Erythroblast (primary cell): ENCODE results near the gene PRDM11.
A peak's percentile ranks its signal among the peaks of the same experiment; 100 is the strongest.

Experiments
- DNase-seq, 2 experiments: peaks; one replicate each; lab custom pipeline; 2025; lab: John Stamatoyannopoulos, UW
- GATA1 ChIP-seq: IDR thresholded peaks from 2 replicates; pipeline ENCODE4 v1.6.1; 2011; ENCODE audit warnings: low read depth, mild to moderate bottlenecking, control low read depth, low read length, moderate library complexity
- POLR2A ChIP-seq: IDR thresholded peaks from 2 replicates; pipeline ENCODE4 v1.6.1; 2011; ENCODE audit warnings: mild to moderate bottlenecking, low read length

PRDM11 gene

DNA sequence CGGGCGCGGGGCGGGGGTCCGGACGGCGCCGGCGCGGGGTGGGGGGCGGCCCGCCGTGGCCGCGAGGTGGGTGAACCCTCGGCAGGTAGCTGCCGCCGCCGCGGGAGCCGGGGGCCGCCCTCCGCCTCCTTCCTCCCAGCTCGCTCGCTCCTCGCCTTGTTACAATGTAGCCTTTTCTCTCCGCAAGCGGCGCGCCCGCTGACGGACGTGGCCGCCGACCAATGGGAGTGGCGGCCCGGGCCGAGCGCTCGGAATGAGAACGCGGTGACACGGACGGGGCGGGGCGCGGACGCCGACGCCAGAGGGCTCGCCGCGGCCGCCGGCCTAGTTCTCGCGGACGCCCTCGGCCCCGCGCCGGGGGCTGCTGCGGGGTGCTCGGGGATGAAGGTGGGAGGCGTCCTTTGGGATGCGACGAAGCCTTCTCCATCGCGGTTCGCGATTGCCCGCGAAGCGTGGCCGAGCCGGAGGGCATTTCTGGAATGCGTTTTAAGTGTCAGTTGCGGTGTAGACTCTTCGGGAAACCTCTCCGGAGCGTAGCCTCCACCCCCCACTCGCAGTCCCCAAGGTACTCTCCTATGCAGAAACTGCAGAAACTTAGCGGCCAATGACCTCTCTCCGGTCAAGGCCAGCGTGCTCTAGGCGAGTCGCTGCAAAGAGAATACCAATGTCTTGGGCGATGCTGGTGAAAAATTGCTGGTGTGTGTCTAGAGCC, 734 bp downstream of the PRDM11 start:
- TF ChIP-seq GATA1 (no peak), POLR2A (peak; percentile 82)
- peak; percentile 97 to 98 for DNase-seq

DNA sequence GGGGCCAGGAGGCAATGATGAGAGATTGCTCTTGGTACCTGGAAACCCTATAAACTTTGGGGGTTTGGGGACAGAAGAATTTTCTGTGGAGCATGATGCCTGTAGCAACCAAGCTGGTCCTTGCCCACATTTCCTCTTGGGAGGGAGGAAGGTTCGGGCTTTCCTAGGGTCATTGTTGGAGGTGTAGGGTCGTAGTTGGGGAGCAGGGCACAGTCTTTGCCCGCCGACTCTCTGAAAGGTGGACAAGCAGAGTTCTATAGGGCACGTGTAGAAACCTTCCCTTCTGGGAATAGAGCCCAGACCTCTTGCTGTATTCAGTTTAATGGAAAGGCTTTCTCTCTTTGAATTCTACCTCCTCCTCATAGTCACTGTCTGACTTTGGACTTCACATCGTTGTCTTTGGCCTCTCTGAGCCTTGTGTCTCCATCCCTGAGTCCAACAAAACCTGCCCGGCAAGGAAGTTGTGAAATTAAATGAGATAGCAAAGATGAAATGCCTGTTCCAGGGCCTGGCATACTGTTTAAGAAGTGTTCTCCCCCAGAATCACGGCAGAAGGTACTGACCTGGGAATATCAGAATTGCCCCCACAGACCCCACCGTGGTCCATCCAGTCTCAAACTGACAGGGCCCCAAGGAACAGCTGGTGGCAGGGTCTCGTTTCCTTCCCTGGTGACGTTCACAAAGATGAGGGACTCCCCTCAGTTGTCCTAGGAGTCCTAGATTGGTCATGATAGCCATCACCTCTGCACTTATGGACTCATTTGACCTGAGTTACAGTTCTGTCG, 1.6 kb downstream of the PRDM11 start:
- TF ChIP-seq GATA1 (no peak), POLR2A (no peak)
- no peak for DNase-seq

DNA sequence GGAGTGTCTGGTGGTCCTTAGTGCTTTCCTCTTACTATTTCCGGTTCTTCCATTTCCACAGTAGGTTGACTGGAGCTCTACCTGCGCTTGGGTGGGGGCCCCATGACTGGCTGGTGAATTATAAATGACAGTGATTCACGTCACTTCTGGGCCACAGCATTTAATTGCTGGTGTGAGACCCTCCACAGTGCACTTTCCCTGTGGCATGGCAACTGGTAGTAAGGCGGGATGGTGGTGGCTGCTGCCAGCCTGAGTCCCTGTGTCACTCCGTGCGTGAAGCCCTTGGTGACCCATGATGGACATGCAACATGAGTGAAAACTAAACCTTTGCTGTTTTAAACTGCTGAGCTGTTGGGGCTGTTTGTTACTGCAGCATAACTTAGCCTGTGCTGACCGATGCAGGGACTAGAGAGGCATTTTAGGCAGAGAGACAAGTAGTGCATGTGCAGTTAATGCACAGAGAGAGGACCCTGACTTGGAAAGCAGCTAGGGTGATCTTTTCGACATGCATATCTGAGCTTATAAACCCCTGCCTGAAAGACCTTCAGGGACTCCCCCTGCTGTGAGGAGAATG, 3.1 kb downstream of the PRDM11 start:
- DNase-seq: no peak
- TF ChIP-seq POLR2A (no peak), GATA1 (no peak)

DNA sequence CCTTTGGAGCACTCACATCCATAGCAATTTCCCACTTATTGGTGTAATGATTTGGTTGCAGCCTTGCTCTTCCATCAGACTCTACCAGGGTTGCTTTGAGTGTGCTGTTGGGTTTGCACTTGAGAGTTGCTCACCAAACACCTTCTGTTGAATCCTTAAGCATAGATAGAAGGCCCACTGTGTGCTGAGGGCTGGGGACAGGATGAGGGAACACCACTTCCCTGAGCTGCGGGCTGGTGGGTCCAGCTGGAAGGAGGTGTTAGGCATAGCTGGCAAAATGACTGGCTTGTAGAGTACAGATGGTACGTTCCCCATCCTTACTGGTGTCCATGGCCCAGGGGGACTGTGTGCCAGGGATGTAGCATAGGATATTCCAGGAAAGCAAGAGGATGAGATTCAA, 3.9 kb downstream of the PRDM11 start:
- DNase-seq: no peak
- TF ChIP-seq GATA1 (no peak), POLR2A (no peak)

DNA sequence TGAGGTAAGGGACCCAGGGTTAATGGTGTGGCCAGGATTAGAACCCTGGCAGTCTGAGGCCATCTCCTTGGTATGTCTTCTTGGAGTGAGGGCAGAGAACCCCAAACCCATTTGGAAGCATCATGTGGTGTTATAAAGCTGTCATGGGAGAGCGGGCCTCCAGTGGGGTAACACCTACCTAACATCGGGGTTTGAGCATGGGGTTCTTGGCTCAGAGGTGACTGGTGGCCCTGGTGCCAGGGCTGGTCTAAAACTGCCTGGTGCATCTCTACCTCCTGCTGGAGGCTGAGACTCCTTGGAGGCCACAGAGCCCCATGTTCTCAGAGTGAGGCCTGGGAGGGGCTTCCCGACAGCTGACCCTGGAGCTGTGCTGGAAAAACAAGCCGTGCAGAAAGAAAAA, 4.5 kb downstream of the PRDM11 start:
- TF ChIP-seq POLR2A (no peak), GATA1 (no peak)

DNA sequence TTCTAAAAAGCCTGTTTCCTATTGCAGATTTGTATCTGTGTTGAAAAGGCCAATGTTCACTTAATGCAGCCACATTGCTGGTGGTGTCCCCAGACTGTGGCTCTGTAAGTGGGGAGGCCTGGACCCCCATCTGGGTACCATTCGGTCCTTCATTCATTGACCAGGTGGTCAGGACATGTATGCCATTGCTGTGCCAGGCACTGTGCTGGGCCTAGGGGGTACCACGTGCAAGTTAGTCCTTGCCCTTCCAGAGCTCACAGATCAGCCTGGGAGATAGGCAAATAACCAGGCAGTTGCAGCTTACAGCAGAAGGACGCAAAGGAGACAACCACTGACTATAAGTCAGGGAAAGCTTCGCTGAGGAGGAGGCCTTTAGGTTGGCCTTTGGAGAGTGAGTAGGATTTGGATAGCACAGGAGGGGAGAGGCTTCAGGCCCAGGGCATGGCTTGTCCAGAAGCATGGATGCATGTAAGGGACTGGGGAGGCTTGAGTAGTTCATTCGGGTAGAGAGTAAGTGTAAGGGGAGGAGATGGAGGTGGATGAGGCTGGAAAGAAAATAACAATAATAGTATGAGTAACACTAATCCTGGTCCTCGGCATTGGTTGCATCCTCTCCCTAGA, 5.0 kb downstream of the PRDM11 start:
- DNase-seq: peak in 1 of 2 experiments; percentile 18
- TF ChIP-seq GATA1 (no peak), POLR2A (no peak)

More for the DNA sequence above, 4.5 kb downstream of the PRDM11 start:
- no peak for DNase-seq

DNA sequence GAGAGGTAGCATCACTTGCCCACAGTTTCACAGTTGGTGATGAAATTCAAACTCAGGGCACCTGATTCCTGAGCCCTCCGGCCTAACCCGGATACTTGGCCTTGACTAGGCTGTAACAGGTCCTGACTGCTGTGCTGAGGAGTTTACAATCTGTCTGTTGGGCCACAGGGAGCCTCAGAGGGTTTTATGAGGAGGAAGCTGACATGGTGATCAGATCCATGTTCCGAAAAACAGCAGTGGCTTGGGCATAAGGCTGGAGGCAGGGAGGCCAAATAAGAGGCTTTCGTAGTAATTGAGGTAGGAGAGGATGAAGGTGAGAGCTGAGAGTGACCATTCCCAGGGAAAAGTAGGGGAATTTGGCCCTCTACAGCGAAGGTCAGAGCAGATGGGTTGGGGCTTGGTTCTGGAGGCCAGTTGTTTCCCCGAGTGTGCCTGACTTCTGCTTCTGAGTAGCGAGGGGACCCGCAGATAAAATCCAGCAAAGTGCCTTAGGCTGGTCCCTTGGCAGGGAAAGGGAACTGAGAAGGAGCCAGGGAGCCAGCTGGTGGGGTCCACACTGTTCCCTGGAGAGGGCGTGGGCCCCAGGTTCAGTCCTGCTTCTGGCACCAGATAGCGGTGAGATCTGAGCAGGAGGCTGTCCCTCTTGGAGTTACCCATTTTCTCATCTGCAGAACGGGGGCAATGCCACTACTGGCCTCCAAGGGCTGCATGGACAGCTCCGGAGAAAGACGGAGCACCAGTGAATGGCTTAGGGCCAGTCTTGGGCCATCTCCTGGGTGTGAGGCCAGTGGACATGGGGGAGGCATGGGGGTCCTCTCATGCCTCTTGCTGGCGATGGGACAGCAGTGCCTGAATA, 6.5 kb downstream of the PRDM11 start:
- no peak for DNase-seq
- TF ChIP-seq GATA1: no peak
- no peak for TF ChIP-seq POLR2A

DNA sequence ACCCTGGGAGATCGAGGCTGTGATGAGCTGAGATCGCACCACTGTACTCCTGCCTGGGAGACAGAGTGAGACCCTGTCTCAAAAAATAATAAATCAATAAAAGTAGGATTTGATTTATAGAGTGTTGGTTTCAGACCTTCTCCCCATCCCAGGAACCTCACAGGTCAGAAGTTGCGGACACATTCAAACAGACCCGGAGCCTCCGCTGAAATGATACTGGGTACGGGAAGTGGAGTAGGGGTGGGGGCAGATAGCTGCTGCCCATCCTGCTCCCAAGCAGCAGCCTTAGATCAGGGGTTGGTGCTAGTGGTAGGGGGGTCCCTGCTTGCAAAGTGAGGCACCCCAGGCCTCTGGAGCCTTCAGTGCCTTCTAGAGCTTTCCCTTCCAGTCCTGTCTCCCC, 7.8 kb downstream of the PRDM11 start:
- DNase-seq: no peak
- no peak for TF ChIP-seq POLR2A
- no peak for TF ChIP-seq GATA1

DNA sequence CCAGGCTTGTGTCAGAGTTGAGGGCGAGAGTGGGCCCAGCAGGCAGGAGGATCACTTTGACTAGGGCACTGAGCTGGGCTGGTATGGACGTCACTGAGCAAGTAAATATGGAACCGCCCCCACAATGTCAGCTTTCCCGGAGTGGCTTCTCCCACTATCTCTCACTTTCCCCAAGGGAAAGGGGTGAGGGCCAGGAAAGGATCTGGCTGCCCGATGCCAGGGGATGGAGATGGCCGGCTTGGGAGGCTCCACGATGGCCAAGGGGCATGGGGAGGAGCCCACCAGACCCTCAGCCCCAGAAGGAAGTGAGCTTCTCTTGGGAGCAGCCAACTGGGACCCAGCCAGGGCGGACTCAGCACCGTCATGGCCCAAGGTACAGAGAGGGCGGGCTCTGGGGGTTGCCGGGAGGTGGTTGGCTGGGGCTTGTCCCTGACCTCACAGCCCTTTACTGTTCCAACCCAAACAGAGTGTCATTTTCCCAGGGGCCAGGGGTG, 8.7 kb downstream of the PRDM11 start:
- DNase-seq: no peak
- TF ChIP-seq GATA1: no peak
- TF ChIP-seq POLR2A: no peak

DNA sequence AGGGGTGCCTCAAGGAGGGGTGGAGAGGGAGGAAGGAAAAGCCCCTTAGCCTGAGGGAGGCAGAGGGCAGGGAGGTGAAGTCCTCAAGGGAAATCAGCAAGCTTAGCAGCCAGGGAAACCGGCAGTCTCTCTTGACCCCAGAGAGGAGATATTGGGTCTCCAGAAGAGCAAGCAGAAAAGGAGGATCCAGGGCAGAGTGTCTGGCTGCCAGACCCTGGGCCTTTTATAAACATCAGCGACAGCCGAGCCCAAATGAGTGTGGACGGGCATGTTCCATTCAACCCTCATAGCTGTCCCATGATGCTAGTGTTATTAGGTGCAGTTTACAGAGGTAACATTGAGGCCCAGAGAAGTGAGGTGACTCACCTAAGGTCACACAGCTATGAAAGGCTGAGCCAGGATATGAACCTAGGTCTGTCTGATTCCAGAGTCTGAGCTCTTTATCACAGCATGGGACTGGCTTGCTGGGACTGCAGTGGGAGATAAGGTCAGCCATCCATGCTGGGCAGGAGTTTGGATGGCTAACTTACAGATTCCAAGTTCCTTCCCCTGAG, 9.3 kb downstream of the PRDM11 start:
- TF ChIP-seq POLR2A: no peak
- no peak for TF ChIP-seq GATA1
- DNase-seq: peak; percentile 22 to 53

DNA sequence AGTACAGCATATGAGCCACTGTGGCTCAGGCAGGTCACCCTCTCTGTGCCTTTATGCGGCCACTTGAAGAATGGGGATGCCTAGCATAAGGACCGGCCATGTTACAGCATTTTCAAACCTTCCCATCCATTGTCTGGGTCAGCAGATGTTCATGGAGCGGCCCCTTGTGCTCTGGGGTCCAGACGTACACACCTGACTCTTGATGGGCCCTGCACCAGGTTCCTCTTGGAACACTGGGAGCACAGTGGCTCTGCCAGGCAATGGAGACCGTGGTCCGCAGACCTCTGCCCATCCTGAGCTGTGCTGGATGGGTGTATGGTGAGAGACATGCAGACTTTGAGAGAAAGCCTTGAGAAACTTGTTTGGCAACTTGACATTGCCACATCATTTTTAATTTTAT, 9.8 kb downstream of the PRDM11 start:
- TF ChIP-seq POLR2A (no peak), GATA1 (no peak)
- DNase-seq: no peak

DNA sequence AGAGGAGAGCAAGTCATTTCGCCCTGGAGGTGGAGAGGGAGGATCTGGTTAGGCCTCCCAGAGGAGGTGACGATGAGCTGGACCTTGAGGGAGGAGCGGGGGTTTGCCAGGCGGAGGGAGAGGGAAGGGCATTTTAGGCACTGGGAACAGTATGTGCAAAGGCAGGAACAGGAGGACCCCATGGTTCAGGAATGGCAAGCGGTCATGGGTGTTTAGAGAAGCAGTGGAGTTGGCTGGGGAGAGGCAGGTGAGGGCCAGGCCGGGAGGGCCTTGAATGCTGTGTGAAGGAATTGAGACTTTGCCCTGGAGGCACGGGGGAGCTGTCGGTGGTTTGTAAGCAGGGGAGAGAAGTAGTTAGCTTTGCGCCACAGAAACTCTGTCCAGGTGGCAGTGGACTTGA, 10.3 kb downstream of the PRDM11 start:
- TF ChIP-seq POLR2A (no peak), GATA1 (no peak)
- no peak for DNase-seq
